WERI-Rb-1 (cell line): Measurements from ENCODE around the gene WWOX.

Experiments
- DNase-seq: peaks from one replicate; pipeline ENCODE4 v3.0.0-alpha.2; 2020
- H3K27ac ChIP-seq: fragments of 250-450 bp; sonication (Bioruptor Pico); 2 replicates; pipeline ENCODE4 v1.5.1; 2020; ENCODE audit warnings: mild to moderate bottlenecking, moderate library complexity
- H3K27me3 ChIP-seq: fragments of 250-450 bp; sonication (Bioruptor Pico); 2 replicates; pipeline ENCODE4 v1.5.1; 2021; ENCODE audit warnings: mild to moderate bottlenecking, low read depth, moderate library complexity; ENCODE audit not compliant: insufficient read depth, severe bottlenecking
- H3K36me3 ChIP-seq: fragments of 250-450 bp; sonication (Bioruptor Pico); 2 replicates; pipeline ENCODE4 v1.5.1; 2020; ENCODE audit warnings: mild to moderate bottlenecking, moderate library complexity
- H3K4me3 ChIP-seq: 2 replicates; pipeline ENCODE4 v1.5.1; 2011; ENCODE audit warnings: low read depth, mild to moderate bottlenecking, control low read depth, low read length
- H3K9me3 ChIP-seq: fragments of 250-450 bp; sonication (Bioruptor Pico); 2 replicates; pipeline ENCODE4 v1.5.1; 2021; ENCODE audit warnings: mild to moderate bottlenecking, moderate library complexity; ENCODE audit not compliant: severe bottlenecking
- TF ChIP-seq, protein P1 (sequence below): IDR thresholded peaks from 2 replicates; pipeline ENCODE4 v1.5.1; 2011; ENCODE audit warnings: low read depth, mild to moderate bottlenecking, control low read depth, inconsistent platforms, low read length

WWOX gene

GRCh38 chr16:78566397-78567073, 467.1 kb downstream of the WWOX start:
- H3K27me3 ChIP-seq, result no peaks in the 10 kb centered on the region
- no peak overlapping the region for H3K27ac ChIP-seq
- H3K9me3 ChIP-seq, result peaks cover 6% of the 10 kb centered on the region
- H3K4me3 ChIP-seq, result no peak overlapping the region
- no peak for DNase-seq
- TF ChIP-seq, protein P1, sequence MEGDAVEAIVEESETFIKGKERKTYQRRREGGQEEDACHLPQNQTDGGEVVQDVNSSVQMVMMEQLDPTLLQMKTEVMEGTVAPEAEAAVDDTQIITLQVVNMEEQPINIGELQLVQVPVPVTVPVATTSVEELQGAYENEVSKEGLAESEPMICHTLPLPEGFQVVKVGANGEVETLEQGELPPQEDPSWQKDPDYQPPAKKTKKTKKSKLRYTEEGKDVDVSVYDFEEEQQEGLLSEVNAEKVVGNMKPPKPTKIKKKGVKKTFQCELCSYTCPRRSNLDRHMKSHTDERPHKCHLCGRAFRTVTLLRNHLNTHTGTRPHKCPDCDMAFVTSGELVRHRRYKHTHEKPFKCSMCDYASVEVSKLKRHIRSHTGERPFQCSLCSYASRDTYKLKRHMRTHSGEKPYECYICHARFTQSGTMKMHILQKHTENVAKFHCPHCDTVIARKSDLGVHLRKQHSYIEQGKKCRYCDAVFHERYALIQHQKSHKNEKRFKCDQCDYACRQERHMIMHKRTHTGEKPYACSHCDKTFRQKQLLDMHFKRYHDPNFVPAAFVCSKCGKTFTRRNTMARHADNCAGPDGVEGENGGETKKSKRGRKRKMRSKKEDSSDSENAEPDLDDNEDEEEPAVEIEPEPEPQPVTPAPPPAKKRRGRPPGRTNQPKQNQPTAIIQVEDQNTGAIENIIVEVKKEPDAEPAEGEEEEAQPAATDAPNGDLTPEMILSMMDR, result no peak
- H3K36me3 ChIP-seq, result no peaks in the 10 kb centered on the region

GRCh38 chr16:78570399-78571141, 471.1 kb downstream of the WWOX start:
- Histone ChIP-seq H3K27me3 (no peaks in the 10 kb centered on the region), H3K9me3 (peaks cover 1% of the 10 kb centered on the region), H3K27ac (no peak overlapping the region), H3K4me3 (no peak overlapping the region), H3K36me3 (no peaks in the 10 kb centered on the region)
- TF ChIP-seq, protein P1, result no peak
- peak; percentile 45 for DNase-seq

DNA sequence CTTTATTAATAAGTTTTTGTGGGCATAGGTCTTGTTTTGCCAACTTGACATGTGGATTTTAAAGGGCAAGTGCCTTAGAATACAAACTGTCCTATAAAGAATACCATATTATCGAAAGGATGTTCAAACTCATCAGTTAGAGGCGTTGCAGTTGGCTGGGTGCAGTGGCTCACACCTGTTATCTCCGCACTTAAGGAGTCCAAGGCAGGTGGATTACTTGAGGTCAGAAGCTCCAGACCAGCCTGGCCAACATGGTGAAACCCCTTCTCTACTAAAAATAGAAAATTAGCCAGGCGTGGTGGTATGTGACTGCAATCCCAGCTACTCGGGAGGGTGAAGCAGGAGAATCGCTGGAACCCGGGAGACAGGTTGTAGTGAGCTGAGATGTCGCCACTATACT, 472.0 kb downstream of the WWOX start:
- DNase-seq, result no peak
- Histone ChIP-seq H3K27me3 (no peaks in the 10 kb centered on the region), H3K4me3 (no peak overlapping the region), H3K27ac (no peak overlapping the region), H3K36me3 (no peaks in the 10 kb centered on the region), H3K9me3 (no peaks in the 10 kb centered on the region)
- TF ChIP-seq, protein P1, result no peak

DNA sequence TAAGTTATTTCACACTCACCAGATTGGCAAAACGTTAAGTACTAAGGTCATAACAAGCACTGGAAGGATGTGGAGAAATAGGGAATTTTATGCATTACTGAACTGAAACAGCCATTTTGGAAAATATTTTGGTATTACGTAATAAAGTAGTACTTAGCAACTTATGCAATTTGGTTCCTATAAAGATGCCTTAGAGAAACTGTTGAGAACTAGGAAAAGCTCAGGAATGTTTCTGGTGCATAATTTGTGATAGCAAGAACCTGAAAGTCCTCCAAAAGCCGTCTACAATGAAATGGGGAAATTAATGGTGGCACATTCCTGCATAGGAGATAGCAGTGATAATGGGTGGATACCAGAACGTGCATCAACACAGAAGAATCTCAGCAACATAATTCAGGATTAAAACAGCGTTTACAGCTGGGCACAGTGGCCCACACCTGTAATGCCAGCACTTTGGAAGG, 472.5 kb downstream of the WWOX start:
- no peak overlapping the region for H3K27ac ChIP-seq
- DNase-seq, result no peak
- H3K4me3 ChIP-seq, result no peak overlapping the region
- H3K27me3 ChIP-seq, result no peaks in the 10 kb centered on the region
- H3K36me3 ChIP-seq, result no peaks in the 10 kb centered on the region
- TF ChIP-seq, protein P1, result no peak
- no peaks in the 10 kb centered on the region for H3K9me3 ChIP-seq

DNA sequence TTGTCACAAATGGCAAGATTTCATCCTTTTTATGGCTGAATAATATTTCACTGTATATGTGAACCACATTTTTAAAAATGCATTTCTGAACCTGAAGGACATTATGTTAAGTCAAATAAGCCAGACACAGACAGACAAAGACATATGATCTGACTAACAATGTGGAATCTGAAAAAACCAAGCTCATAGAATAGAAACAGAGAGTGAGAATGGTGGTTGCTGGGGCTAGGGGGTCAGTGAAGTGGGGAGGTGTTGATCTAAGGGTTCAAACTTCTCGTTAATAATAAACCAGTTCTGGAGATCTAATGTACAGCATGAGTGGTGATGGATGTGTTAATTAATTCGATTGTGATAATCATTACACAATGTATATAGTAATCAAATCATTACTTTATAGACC, 475.1 kb downstream of the WWOX start:
- TF ChIP-seq, protein P1, result no peak
- Histone ChIP-seq H3K4me3 (no peak overlapping the region), H3K27ac (no peak overlapping the region), H3K9me3 (no peaks in the 10 kb centered on the region), H3K27me3 (no peaks in the 10 kb centered on the region), H3K36me3 (no peaks in the 10 kb centered on the region)
- no peak for DNase-seq
